Measurements from ENCODE around the gene PRKAR2A. TPM values are rescaled to one million over a fixed set of nuclear protein-coding genes. Genes with fewer than 3 reads are reported as not detected.
A peak's percentile ranks its signal among the peaks of the same experiment; 100 is the strongest.

The PRKAR2A gene
- total RNA-seq, 1 experiment from 2014 or later = 61.3 TPM

GRCh38 chr3:48789665-48790064, 58.0 kb downstream of the PRKAR2A start:
- CTCF ChIA-PET = no interaction called here
- H3K9me3 Mint-ChIP-seq (ENCODE audit: unreplicated experiment) = no peaks in the 10 kb centered on the region
- H3K4me1 Mint-ChIP-seq (ENCODE audit: insufficient read depth, unreplicated experiment) = no peaks in the 10 kb centered on the region
- DNase-seq (ENCODE audit: unreplicated experiment) = no peak
- H3K36me3 Mint-ChIP-seq (ENCODE audit: insufficient read depth, unreplicated experiment) = peaks cover 51% of the 10 kb centered on the region
- H3K27me3 Mint-ChIP-seq (ENCODE audit: insufficient read depth, unreplicated experiment) = no peaks in the 10 kb centered on the region
- intact Hi-C loops (cut with micrococcal nuclease) = loop anchor here (10.0 kb wide), 1 partner anchor 55 kb away; the partner anchor contains the start of gene PRKAR2A
- H3K4me3 Mint-ChIP-seq (ENCODE audit: unreplicated experiment) = no peak overlapping the region
- POLR2A ChIA-PET = no interaction called here
- no TSS peak for BruUV-seq (replicated peaks)
- TF ChIP-seq, protein P1, sequence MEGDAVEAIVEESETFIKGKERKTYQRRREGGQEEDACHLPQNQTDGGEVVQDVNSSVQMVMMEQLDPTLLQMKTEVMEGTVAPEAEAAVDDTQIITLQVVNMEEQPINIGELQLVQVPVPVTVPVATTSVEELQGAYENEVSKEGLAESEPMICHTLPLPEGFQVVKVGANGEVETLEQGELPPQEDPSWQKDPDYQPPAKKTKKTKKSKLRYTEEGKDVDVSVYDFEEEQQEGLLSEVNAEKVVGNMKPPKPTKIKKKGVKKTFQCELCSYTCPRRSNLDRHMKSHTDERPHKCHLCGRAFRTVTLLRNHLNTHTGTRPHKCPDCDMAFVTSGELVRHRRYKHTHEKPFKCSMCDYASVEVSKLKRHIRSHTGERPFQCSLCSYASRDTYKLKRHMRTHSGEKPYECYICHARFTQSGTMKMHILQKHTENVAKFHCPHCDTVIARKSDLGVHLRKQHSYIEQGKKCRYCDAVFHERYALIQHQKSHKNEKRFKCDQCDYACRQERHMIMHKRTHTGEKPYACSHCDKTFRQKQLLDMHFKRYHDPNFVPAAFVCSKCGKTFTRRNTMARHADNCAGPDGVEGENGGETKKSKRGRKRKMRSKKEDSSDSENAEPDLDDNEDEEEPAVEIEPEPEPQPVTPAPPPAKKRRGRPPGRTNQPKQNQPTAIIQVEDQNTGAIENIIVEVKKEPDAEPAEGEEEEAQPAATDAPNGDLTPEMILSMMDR (IDR thresholded peaks at IDR 0.05; ENCODE audit: unreplicated experiment) = no peak
- H3K27ac Mint-ChIP-seq (ENCODE audit: low read depth, unreplicated experiment) = no peak overlapping the region

- intact Hi-C loops (cut with micrococcal nuclease) = no loop called here
- no peaks in the 10 kb centered on the region for H3K4me1 Mint-ChIP-seq (ENCODE audit: insufficient read depth, unreplicated experiment)
- H3K4me3 Mint-ChIP-seq (ENCODE audit: unreplicated experiment) = no peak overlapping the region
- no peaks in the 10 kb centered on the region for H3K9me3 Mint-ChIP-seq (ENCODE audit: unreplicated experiment)
- TF ChIP-seq, protein P1 (IDR thresholded peaks at IDR 0.05; ENCODE audit: unreplicated experiment) = no peak
- peaks cover 53% of the 10 kb centered on the region for H3K36me3 Mint-ChIP-seq (ENCODE audit: insufficient read depth, unreplicated experiment)
- DNase-seq (ENCODE audit: unreplicated experiment) = no peak
- POLR2A ChIA-PET = no interaction called here
- CTCF ChIA-PET = no interaction called here
- H3K27me3 Mint-ChIP-seq (ENCODE audit: insufficient read depth, unreplicated experiment) = no peaks in the 10 kb centered on the region
- BruUV-seq (replicated peaks) = no TSS peak
- H3K27ac Mint-ChIP-seq (ENCODE audit: low read depth, unreplicated experiment) = no peak overlapping the region
These were observed 59.0 kb downstream of the PRKAR2A start for GRCh38 chr3:48788544-48789162.

DNA sequence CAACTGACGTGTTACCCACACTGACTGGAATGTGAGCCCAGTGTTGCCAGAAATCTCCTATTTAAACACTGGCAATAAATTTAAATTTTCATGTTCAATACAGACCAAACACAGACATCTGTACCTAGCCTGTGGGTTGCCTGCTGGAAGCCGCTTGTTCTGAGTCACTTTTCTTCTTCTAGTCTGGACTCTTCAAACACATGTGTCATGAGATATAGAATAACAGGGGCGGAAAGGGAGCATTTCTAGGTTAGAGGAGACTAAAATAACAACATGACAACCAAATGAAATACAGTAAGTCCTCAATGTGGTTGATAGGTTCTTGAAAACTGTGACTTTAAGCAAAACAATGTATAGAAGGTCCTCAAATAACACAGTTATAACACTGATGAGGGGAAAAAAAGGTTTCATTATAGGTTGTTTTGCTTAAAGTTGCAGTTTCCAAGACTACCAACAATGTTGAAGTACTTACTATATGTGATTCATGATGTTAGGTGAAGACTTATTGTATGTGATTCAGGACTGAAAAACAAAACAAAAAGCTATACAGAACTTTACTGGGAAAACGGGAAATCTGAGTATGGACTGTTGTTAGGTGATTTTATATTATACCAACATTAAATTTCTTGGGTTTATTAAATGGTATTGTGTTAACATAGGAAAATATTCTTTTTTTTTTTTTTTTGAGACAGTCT, 63.1 kb downstream of the PRKAR2A start:
- TF ChIP-seq, protein P1 (IDR thresholded peaks at IDR 0.05; ENCODE audit: unreplicated experiment) = no peak
- Mint-ChIP-seq H3K4me3 (ENCODE audit: unreplicated experiment) (no peak overlapping the region), H3K9me3 (ENCODE audit: unreplicated experiment) (no peaks in the 10 kb centered on the region), H3K4me1 (ENCODE audit: insufficient read depth, unreplicated experiment) (no peaks in the 10 kb centered on the region), H3K36me3 (ENCODE audit: insufficient read depth, unreplicated experiment) (peaks cover 57% of the 10 kb centered on the region), H3K27ac (ENCODE audit: low read depth, unreplicated experiment) (peak overlapping the region; percentile 85), H3K27me3 (ENCODE audit: insufficient read depth, unreplicated experiment) (no peaks in the 10 kb centered on the region)
- DNase-seq (ENCODE audit: unreplicated experiment) = no peak
- POLR2A ChIA-PET = no interaction called here
- BruUV-seq (replicated peaks) = no TSS peak
- CTCF ChIA-PET = no interaction called here
- intact Hi-C loops (cut with micrococcal nuclease) = no loop called here

GRCh38 chr3:48783304-48783703, 64.4 kb downstream of the PRKAR2A start:
- ChIA-PET CTCF (interaction anchor here (0.6 to 0.8 kb wide), 3 partner anchors 57 to 666 kb away, joined by 3 to 4 read pairs (median 3); no protein-coding TSS in a partner anchor), POLR2A (interaction anchor here (0.6 kb wide), 1 partner anchor 89 kb away, joined by 4 read pairs; no protein-coding TSS in a partner anchor)
- Mint-ChIP-seq H3K36me3 (ENCODE audit: insufficient read depth, unreplicated experiment) (peaks cover 62% of the 10 kb centered on the region), H3K4me3 (ENCODE audit: unreplicated experiment) (no peak overlapping the region), H3K27ac (ENCODE audit: low read depth, unreplicated experiment) (no peak overlapping the region), H3K9me3 (ENCODE audit: unreplicated experiment) (no peaks in the 10 kb centered on the region), H3K27me3 (ENCODE audit: insufficient read depth, unreplicated experiment) (no peaks in the 10 kb centered on the region), H3K4me1 (ENCODE audit: insufficient read depth, unreplicated experiment) (no peaks in the 10 kb centered on the region)
- no peak for DNase-seq (ENCODE audit: unreplicated experiment)
- BruUV-seq (replicated peaks) = no TSS peak
- TF ChIP-seq, protein P1 (IDR thresholded peaks at IDR 0.05; ENCODE audit: unreplicated experiment) = no peak
- intact Hi-C loops (cut with micrococcal nuclease) = no loop called here

Measured in MCF 10A (cell line).